NCI-H345 (cell line): Measurements from ENCODE around the gene NEURL1.
"Not testable (repeated sequence)": the region's sequence is repeated elsewhere in the genome, so short reads cannot be mapped to it uniquely, and the experiment has no call there.

Experiments used
- DNase-seq: peaks from one replicate; lab custom pipeline; 2025; lab: John Stamatoyannopoulos, UW

Gene NEURL1

DNA sequence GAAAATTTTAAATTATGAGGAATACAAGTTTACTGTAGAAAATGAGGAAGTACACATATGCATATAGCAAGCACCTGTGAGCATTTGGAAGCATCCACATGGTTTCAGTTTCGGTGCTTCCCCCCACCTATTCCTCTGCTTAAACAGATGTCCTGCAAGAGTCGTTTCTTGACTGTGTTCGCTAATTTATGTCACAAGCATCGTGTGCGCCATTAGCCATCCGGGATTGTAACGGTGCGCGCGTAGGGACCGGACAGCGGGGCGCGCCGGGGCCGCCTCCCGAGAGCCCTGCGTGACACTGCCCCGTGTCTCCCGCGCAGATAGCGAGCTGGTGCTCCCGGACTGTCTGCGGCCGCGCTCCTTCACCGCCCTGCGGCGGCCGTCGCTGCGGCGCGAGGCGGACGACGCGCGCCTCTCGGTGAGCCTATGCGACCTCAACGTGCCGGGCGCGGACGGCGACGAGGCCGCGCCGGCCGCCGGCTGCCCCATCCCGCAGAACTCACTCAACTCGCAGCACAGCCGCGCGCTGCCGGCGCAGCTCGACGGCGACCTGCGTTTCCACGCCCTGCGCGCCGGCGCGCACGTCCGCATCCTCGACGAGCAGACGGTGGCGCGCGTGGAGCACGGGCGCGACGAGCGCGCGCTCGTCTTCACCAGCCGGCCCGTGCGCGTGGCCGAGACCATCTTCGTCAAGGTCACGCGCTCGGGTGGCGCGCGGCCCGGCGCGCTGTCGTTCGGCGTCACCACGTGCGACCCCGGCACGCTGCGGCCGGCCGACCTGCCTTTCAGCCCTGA, 90.9 kb downstream of the NEURL1 start:
- no peak for DNase-seq

DNA sequence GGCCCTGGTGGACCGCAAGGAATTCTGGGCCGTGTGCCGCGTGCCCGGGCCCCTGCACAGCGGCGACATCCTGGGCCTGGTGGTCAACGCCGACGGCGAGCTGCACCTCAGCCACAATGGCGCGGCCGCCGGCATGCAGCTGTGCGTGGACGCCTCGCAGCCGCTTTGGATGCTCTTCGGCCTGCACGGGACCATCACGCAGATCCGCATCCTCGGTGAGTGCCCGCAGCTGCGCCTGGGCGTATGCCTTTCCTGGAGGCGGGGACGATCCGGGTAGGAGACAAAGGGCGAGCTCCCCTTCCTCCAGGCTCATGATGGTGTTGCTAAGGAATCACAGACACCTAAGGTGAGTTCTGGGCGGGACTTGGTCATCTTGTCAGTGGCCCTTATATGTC, 91.5 kb downstream of the NEURL1 start:
- DNase-seq: no peak

DNA sequence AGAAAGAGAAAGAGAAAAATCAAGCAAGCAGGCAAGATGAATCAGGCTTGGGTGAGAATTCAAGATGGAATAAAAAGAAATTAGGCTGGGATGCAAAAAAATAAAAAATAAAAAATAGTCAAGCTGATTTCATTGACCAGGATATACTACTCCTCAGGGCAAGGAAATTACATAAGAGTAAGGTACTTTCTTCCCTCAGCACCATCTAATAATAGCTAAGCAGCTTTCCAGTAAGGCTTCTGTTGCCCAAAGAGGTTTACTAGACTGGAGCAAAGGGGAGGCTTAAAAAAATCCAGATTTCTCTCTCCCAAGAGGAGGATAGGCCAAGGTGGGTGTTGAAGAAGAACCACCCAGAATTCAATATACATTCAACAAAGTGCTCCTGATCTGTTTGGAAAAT, 93.6 kb downstream of the NEURL1 start:
- no peak for DNase-seq

DNA sequence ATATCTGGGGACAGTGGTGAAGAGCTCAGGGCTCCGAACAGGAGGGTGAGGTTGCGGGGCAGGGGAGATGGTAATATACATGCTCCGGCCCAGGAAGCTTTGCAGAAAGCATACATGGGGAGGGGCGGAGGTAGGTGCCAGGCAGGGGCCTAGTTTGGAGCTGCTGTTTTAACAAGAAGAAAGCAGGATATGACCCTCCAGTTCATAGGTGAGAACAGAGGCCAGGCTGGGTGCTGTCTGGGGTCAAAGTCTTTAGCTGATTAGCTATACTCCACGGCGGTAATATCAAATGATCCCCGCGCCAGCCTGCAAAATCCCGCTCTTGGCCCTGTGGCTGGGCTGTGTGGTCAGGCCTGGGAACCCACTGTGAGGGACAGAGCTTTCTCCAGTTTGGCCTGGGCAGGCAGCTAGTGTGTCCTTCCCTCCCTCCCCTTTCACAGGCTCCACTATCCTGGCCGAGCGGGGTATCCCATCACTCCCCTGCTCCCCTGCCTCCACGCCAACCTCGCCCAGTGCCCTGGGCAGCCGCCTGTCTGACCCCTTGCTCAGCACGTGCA, 95.6 kb downstream of the NEURL1 start:
- DNase-seq: no peak

DNA sequence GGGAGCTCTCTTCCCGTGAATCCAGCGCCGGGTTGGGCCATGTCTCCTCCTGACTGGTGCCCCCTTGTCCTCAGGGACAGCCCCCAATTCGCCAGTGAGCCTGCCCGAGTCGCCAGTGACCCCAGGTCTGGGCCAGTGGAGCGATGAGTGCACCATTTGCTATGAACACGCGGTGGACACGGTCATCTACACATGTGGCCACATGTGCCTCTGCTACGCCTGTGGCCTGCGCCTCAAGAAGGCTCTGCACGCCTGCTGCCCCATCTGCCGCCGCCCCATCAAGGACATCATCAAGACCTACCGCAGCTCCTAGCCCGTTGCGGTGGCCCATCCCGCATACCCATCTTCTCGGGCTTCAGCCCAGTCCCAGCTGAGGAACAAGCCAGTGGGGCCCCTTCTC, 96.6 kb downstream of the NEURL1 start:
- no peak for DNase-seq

DNA sequence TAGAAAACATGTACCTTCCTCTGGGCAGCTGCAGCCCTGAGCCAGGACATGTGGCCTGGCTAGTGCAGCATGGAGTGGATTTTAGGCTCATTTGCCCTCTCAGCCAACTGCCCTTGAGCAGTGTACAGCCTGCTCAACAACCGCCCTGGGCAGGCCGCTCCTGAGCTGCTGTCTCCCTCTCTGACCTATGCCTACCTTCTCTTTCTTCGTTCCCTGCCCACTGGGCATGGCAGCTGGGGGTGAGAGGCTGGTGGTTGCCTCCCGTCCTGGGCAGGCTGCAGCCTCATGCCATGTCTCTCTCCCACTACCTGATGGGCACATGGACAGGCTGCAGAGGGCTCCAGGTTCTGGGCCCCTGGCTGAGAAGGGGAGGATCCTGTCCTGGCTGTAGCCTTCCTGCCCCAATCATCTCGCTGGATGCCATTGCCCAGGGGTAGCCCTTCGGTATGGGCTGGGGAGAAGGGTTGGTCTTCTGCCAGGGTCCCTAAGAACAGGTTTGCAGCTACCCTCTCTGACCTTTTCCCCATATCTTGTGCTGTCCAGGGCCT, 97.3 kb downstream of the NEURL1 start:
- no peak for DNase-seq

DNA sequence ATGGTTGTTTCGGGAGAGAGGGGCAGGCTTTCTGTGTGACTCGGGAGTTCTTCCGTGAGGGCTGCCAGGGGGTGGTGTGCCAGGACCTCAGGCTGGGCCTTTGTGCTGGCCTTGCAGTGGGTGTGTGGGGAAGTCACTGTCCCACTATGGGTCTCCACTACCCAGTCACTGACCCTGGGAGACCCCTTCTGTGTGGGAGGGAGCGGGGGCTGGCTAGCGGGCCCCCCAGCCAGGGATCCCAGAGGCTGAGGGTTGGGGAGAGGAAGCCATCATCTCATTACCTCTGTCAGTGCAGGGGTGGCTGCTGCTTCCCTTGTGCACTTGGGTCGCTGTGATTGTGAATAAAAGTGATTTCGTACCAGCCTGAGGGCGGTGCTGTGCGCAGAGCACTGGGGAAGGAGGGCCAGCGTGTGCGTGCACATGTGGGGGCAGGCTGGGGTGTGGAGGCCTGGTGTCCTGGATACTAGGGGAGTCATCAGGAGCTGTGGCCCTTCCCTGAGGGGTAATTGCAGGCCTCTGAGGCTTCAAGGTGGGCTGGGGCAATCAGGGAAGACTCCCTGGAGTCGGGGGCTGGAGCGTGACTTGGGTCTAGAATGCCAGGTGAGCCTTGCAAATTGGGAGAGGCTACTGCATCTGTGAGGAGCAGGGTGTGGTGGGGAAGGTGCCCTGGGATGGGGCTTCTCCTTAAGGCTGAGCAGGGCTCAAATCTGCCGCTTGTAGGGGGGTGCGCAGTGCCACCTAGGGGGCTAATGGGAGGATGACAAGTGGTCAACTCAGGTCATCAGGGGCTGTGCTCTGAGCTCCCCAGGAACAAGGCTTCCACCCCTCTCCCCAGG, 98.9 kb downstream of the NEURL1 start:
- no peak for DNase-seq

DNA sequence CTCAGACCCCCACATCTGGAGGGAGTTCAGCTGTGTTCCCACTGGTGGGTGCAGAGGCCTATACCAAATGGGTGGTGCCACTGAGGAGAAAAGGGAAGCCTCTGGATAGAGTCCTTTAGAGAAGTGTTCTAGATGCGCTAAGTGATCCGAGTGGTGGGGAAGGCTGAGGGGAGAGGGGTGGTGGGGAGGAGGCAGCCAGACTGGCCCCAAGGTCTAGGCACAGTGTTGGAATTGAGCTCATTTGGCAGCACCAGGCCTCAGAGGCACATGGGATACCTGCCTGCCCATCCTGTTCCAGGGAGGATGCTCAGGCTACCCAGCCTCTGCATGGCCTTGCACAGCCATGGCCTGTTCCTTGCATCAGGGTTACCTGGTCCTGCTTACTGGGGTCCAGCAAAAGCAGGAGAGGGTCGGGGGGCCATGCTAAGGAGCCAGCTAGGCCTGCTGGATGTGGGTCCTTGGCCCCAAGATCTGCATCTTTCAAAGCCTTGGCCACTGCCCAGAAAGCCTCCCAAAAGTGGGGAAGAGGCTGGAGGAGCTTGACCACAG, 99.6 kb downstream of the NEURL1 start:
- DNase-seq: no peak

DNA sequence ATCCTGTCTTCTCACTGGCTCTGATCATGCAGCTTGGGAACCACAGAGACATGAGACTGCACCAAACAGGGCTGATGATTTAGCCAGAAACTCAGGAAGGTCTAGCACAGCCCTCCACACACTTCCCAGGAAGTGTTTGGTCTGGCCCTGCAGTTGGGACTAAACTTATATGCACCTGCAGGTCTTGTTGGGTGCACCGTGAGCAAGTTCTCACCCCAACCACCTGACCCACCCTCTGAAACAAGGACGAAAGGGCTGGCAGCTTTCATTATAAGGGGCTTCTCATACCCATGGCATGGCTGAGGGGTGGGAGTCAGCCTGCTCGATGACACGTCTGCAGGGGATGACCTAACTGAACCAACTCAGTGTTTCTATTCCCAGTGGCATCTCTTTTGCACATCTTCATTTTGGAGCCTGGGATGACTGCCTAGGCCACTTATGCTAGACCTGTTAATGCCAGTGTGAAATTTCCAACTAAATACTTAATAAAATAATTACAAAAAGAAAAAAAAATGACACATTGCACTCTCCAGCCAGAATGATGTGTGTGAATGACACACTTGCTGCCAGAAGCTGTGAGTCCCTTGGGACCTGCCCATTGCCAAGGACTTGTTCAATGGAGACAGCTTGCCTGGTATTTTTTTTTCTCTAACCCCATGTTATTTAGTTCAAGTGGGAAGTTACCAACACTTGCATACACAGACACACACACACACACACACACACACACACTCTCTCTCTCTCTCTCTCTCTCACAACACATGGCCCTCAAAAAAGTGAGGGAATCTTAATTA, 102.6 kb downstream of the NEURL1 start:
- DNase-seq: no peak

DNA sequence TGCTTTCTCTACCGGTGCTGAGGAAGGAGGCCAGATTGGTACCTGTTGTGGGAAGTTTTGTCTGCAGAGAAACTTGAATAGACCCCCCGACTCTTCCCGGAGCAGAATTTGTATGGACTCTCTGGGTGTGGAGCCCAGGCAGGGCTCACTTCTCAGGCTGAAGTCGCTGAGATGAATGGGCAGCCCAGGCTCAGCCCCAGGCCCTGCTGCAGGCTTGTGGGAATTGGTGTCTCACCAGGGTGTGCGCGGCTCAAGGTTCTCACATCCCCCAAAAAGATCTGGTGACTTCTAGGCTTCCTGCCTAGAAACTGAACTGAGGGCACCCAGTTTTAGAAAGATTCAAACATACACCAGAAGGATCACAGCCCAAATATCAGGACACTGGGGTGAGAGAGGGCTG, 103.5 kb downstream of the NEURL1 start:
- no peak for DNase-seq

DNA sequence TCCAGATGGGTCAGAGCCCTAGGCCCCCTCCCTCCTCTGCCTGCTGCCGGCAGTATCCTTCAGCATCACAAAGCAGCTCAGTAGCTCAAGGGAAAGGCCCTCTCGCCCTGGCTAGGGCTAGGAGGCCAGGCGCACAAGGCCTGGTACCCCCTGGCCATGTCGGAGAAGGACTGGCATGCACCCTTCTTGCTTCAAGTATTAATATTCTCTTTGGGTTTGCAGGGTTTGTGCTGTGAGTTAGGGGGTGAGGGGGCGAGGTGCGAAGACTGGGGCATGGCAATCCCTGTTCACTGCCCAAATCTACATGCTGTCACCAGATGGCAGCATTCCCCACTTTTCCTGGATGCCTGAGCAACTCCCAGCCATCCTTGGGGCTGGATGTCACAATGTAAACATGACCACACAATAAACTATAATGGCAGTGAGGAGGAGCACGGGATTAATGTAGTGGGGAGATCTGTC, 105.2 kb downstream of the NEURL1 start:
- peak; percentile 62 for DNase-seq

DNA sequence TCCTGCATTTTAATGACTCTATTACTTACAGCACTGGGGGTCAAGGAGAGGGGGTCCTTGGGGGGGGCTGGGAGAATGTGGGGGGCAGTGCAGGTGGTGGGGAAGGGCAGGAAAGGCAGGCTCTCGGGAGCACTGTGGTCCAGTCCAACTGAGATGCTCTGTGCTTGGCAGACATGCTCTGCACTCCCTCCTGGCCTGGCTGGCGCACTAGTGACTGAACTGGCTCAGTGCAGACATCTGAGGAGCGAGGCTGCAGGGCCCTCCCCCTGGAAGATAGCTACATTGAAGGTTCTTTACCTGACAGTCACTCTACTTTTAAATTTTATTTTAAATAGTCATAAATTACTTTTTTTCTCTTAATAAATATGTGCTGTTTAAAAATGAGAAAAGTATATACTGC, 105.7 kb downstream of the NEURL1 start:
- no peak for DNase-seq

DNA sequence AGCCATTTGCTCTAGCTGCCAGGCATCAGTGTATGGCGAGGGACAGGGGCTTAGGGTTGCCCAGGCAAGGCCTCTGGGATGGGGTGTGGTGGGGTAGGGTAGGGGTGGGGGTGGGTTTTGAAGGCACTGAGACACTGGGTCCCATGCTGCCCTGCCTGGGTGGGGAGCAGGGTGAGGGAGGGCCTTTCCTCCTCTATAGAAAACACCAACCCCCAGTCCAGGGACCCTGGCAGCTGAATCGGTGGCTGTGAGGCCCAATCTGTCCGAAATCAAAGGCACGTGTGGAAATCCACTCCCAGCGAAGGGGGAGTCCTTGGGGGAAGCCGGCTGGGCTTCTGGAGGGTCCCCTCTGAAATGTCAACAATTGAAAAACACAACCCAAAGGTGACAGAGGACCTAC, 106.4 kb downstream of the NEURL1 start:
- DNase-seq: no peak

DNA sequence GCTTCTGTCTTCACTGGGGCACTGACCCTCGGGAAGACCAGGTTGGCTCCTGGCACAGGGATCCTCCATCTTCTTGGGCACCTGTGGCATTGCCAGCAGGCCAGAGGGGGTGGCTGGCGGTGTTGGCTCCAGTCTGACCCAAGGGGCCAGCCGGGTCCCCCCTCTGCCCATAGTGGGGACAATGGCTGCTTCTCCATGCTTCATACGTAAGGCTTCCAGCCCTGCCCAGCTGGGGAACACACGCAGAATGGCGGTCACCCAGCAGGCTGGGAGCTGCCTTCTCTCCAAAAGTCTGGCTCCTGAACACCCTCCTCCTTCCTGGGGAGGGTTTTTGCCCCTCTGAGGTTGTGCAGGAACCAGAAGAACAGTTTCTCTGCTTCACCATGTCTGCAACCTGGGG, 106.8 kb downstream of the NEURL1 start:
- DNase-seq: no peak

DNA sequence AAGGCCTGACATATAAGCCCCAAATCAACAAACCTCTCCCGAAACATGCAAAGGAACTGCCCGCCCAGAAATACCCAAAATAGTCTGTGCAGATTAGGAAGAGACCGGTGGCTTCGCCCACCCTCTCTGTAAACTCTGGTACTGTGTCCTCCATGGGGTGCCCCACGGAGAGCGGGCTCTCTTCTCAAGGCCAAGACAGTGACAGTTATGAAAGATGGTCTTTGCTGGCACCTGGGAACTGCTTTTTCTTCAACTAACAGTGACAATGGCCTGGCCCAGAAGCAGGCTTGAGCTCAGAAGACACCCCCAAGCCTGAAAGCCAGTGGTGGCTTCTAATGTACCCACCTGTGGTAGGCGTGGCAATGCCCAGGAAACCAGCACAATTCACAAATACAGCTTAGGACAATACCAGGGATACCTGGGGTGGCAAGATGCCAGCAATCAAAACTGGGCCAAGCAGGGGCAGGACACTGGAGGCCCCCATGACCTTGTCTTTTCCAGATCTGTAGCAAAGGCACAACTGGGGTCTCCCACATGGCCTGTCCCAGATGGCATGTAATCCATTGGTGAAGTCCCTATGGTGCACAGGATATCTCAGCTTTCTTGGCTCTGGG, 107.6 kb downstream of the NEURL1 start:
- no peak for DNase-seq

DNA sequence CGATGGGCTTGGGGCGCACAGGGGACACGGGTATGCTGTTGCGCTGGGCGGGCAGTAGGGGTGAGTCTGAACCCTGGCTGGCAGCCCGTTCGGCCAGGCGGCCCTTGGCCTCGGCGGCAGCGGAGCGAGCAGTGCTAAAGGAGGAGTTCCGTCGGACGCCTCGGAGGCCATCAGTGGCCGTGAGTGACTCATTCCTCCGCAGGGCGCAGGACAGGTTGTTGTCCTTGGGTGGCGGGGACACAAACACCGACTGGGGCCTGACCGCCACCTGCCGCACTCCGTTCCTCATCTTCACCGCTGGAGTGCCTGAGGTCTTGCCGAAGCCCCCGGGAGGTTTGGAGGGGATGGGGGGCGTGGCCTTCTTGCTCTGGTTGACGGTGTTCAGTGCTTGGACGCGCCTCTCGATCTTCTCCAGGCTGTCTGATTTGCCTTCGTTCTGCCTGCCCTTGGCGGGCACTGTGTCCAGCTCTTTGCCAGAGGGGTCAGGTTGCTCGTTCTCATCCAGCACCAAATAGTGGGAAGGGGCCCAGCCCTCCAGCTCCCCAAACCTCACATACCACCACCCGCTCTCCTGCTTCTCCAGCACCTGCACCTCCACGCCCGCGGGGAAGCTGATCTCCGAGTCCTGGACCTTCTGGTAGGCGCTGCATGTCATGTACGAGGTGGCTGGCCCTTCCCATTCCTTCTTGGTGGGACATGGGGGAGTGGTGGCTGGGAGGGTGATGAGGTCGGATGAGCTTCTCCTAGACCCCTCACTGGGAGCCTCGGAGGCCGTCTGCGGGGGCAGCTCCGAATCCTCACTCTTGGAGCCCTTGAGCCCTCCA, 108.7 kb downstream of the NEURL1 start:
- DNase-seq: no peak

DNA sequence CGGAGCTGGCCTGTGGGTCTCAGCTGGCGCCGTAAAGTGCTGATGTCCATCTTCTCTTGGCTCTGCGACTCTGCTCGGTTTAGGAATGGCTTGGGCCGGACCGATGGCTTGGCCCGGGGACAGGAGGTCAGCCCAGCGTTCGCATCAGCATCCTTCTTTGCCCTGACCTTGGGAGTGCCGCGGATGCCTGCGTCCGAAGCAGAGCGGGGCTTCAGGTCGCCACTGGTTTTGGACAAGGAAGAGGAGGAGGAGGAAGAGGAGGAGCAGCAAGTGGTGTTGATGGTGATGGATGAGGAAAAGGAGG, 109.3 kb downstream of the NEURL1 start:
- DNase-seq: no peak

DNA sequence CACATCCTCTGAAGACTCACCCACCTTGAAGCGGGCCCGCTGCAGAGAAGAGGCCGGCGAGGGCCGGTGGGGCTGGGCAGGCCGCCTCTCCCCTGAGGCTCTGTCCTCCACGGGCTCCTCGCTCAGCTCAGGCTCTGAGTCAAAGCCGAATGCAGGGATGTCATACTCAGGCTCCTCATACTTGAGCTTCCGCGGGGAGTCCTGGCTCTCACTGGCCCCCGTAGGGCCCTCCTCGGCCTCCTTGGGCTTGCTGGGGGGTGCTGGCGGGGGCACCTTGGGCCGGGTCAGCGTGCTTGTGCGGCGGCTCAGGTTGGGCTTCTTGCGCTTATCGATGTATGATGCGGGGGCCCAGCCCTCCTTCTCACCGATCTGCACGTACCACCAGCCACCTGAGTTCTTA, 109.9 kb downstream of the NEURL1 start:
- DNase-seq: no peak

DNA sequence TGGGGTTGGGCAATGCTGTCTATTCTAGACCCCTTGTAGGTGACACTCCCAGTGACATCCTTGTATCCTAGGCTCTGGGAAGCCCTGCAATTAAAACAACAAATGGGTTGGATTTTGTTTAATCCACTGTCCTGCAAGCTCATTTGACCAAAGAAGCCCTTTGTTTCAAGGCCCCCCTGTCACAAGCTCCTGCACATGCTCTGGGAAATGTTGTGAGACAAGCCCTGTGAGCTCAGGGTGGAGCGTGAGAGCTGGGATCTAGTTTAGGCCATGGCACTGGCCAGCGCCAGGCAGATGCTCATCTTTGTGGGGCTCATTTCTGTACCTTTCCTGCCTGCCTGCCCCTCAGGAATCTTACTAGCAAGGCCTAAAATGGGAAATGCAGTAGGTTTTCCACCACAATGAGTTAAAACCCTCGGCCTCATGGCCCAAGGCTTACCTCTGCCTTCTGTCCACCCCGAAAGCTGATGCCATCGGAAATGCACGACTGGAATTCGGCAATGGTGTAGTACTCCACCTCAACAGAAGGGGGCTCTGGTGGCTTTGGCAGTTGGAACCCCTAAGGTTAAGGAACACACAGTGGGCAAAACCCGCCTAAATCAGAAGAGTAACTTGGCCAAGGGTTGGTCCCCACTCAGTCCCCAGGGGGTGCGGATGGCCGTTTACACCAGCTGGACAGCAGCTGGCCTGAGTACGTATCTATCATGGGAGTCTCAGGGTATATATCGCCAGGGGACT, 112.0 kb downstream of the NEURL1 start:
- no peak for DNase-seq

DNA sequence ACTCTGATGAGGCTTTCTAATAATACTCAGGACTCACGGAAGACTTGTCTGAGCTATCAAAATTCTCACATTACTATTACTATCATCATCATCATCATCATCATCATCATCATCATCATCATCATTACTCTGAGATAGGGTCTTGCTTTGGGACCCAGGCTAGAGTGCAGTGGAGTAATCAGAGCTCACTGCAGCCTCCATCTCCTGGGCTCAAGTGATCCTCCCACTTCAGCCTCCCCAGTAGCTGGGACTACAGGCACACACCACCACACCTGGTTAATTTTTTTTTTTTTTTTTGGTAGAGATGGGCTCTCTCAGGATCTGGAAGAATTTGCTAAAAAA, 112.6 kb downstream of the NEURL1 start:
- not testable (repeated sequence) for DNase-seq
